IPS-18a (cell line): Measurements from ENCODE around the gene DOLPP1.
A peak's percentile ranks its signal among the peaks of the same experiment; 100 is the strongest.

Experiments used
- H3K27ac ChIP-seq: one replicate; pipeline ENCODE4 v1.5.1; 2013; ENCODE audit warnings: low read length
- H3K27me3 ChIP-seq: one replicate; pipeline ENCODE4 v1.6.1; 2013; ENCODE audit warnings: mild to moderate bottlenecking, low read length; ENCODE audit not compliant: control insufficient read depth, insufficient read depth
- H3K36me3 ChIP-seq: one replicate; pipeline ENCODE4 v1.6.1; 2013; ENCODE audit warnings: low read depth, low read length; ENCODE audit not compliant: control insufficient read depth
- H3K4me1 ChIP-seq: one replicate; pipeline ENCODE4 v1.6.1; 2013; ENCODE audit warnings: low read depth, low read length; ENCODE audit not compliant: control insufficient read depth
- H3K4me3 ChIP-seq: one replicate; pipeline ENCODE4 v1.5.1; 2013; ENCODE audit warnings: low read length
- H3K9ac ChIP-seq: one replicate; pipeline ENCODE4 v1.6.1; 2013; ENCODE audit warnings: mild to moderate bottlenecking, low read length, moderate library complexity
- H3K9me3 ChIP-seq: one replicate; pipeline ENCODE4 v1.6.1; 2013; ENCODE audit warnings: low read depth, low read length; ENCODE audit not compliant: control insufficient read depth

The DOLPP1 gene

GRCh38 chr9:129078691-129079503, 2.0 kb upstream of the DOLPP1 start:
- H3K4me1 ChIP-seq = no peaks in the 10 kb centered on the region
- H3K27me3 ChIP-seq = no peaks in the 10 kb centered on the region
- no peaks in the 10 kb centered on the region for H3K9me3 ChIP-seq
- H3K27ac ChIP-seq = no peak overlapping the region
- H3K9ac ChIP-seq = no peak overlapping the region
- no peaks in the 10 kb centered on the region for H3K36me3 ChIP-seq
- no peak overlapping the region for H3K4me3 ChIP-seq

DNA sequence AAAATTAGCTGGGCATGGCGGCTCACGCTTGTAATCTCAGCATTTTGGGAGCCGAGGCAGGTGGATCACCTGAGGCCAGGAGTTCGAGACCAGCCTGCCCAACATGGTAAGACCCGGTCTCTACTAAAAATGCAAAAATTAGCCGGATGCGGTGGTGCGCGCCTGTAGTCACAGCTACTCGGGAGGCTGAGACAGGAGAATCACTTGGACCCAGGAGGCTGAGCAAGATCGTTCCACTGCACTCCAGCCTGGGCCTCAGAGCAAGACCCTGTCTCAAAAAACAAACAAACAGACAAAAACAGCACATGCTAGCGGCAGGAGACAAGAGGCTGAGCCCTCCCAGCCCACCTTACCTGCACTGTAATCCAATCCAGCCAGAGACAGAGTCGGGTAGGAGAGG, 1.1 kb upstream of the DOLPP1 start:
- Histone ChIP-seq H3K4me1 (no peaks in the 10 kb centered on the region), H3K4me3 (peak overlapping the region; percentile 88), H3K9ac (no peak overlapping the region)

GRCh38 chr9:129080298-129080600, 662 bp upstream of the DOLPP1 start:
- H3K27ac ChIP-seq = no peak overlapping the region
- H3K4me3 ChIP-seq = peak overlapping the region; percentile 88
- H3K36me3 ChIP-seq = peaks cover 6% of the 10 kb centered on the region
- no peaks in the 10 kb centered on the region for H3K27me3 ChIP-seq
- H3K4me1 ChIP-seq = no peaks in the 10 kb centered on the region
- peak overlapping the region; percentile 55 for H3K9ac ChIP-seq
- H3K9me3 ChIP-seq = no peaks in the 10 kb centered on the region

More for the DNA sequence above, 1.1 kb upstream of the DOLPP1 start:
- H3K36me3 ChIP-seq = peaks cover 1% of the 10 kb centered on the region
- no peak overlapping the region for H3K27ac ChIP-seq
- H3K9me3 ChIP-seq = no peaks in the 10 kb centered on the region
- no peaks in the 10 kb centered on the region for H3K27me3 ChIP-seq

DNA sequence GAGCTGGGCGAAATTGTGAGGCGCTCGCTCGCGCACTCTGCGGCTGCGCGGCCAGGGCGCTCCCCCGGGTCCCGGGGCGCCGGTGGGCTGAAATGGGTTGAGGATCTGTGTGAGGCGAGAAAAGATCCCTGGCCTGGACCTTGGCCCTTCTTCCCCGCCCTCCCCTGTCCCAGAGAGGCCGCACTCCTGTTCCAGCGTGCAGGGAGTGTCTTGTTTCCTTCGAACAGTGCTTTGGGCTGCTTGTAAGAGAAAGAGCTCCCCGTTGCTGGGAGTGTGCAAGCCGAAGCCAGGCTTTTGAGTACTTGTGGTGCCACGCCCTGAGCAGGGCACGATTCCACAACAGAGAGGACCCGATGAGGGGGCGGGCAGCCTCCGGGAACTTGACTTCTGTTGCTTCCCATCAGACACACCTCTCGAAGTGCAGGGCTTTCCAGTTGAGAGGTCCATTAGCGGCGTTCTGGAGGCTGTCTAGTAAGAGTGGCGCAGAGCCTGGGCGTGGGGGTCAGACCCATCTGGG, 535 bp downstream of the DOLPP1 start:
- peak overlapping the region; percentile 51 for H3K27ac ChIP-seq
- H3K36me3 ChIP-seq = peaks cover 16% of the 10 kb centered on the region
- peak overlapping the region; percentile 76 for H3K9ac ChIP-seq
- no peaks in the 10 kb centered on the region for H3K9me3 ChIP-seq
- H3K4me1 ChIP-seq = no peaks in the 10 kb centered on the region
- no peaks in the 10 kb centered on the region for H3K27me3 ChIP-seq
- H3K4me3 ChIP-seq = peak overlapping the region; percentile 90

- Histone ChIP-seq H3K9ac (no peak overlapping the region), H3K27me3 (no peaks in the 10 kb centered on the region), H3K36me3 (peaks cover 30% of the 10 kb centered on the region), H3K9me3 (no peaks in the 10 kb centered on the region), H3K4me1 (no peaks in the 10 kb centered on the region), H3K4me3 (no peak overlapping the region), H3K27ac (no peak overlapping the region)
Measured at GRCh38 chr9:129084087-129084486, 3.2 kb downstream of the DOLPP1 start.

GRCh38 chr9:129089246-129089645, 8.3 kb downstream of the DOLPP1 start:
- Histone ChIP-seq H3K4me3 (no peak overlapping the region), H3K36me3 (peaks cover 44% of the 10 kb centered on the region), H3K27me3 (no peaks in the 10 kb centered on the region), H3K9me3 (no peaks in the 10 kb centered on the region), H3K27ac (no peak overlapping the region), H3K9ac (no peak overlapping the region), H3K4me1 (no peaks in the 10 kb centered on the region)

- H3K36me3 ChIP-seq = peaks cover 17% of the 10 kb centered on the region
- H3K4me1 ChIP-seq = no peaks in the 10 kb centered on the region
- H3K4me3 ChIP-seq = no peak overlapping the region
- no peaks in the 10 kb centered on the region for H3K27me3 ChIP-seq
- no peak overlapping the region for H3K27ac ChIP-seq
- no peak overlapping the region for H3K9ac ChIP-seq
- H3K9me3 ChIP-seq = no peaks in the 10 kb centered on the region
Measured at GRCh38 chr9:129093602-129094386, 12.9 kb downstream of the DOLPP1 start.

DNA sequence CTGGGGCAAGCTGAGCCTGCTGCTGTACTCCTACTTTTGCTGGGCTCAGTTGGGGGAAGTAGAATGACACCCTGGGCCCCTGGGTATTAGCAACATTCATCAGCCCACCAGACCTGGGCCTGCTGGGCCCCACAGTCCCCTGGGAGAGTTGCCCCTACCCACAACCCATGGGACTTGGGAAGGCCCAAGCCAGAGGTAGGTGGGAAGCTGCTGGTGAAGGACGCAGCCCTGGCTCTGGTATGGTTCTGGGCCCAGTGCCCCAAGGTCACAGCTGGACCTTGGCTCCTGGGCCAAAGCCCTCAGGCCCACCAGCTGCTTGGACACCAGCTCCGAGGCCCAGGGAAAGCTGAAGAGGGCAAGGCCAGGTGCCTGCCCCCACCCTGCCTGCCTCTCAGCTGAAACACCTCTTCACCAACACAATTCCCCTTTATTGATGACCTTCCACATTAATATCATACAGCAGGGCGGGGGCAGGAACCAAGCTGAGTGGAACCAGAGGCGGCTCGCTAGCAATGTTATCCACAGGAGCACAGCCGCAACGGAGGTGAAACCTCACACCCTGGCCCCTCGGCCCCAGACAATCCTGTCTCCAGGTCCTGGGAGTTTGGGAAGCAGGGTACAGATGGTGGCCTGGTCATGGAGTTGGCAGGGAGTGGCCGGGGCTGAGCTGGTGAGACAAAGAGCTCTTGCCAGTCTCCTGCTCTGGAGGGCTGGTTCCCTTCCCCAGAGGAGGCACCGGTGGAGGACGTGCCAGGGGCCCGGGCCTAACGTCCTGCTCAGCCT, 13.7 kb downstream of the DOLPP1 start:
- Histone ChIP-seq H3K27me3 (no peaks in the 10 kb centered on the region), H3K27ac (no peak overlapping the region), H3K9me3 (no peaks in the 10 kb centered on the region), H3K4me3 (no peak overlapping the region), H3K36me3 (peaks cover 11% of the 10 kb centered on the region), H3K9ac (no peak overlapping the region), H3K4me1 (no peaks in the 10 kb centered on the region)

- Histone ChIP-seq H3K27me3 (no peaks in the 10 kb centered on the region), H3K9ac (no peak overlapping the region), H3K36me3 (peaks cover 5% of the 10 kb centered on the region), H3K27ac (no peak overlapping the region), H3K4me3 (no peak overlapping the region), H3K4me1 (no peaks in the 10 kb centered on the region), H3K9me3 (no peaks in the 10 kb centered on the region)
Measured at GRCh38 chr9:129095170-129095667, 14.3 kb downstream of the DOLPP1 start.

- Histone ChIP-seq H3K9ac (no peak overlapping the region), H3K4me1 (no peaks in the 10 kb centered on the region), H3K27me3 (no peaks in the 10 kb centered on the region), H3K9me3 (no peaks in the 10 kb centered on the region), H3K27ac (no peak overlapping the region), H3K36me3 (no peaks in the 10 kb centered on the region), H3K4me3 (no peak overlapping the region)
Measured at GRCh38 chr9:129095908-129096307, 15.0 kb downstream of the DOLPP1 start.

- Histone ChIP-seq H3K9ac (no peak overlapping the region), H3K27ac (no peak overlapping the region), H3K27me3 (no peaks in the 10 kb centered on the region), H3K9me3 (no peaks in the 10 kb centered on the region), H3K36me3 (no peaks in the 10 kb centered on the region), H3K4me1 (no peaks in the 10 kb centered on the region), H3K4me3 (no peak overlapping the region)
Measured at GRCh38 chr9:129097671-129098306, 16.9 kb downstream of the DOLPP1 start.
